Measurements from ENCODE around the gene LY6G5B.

The LY6G5B gene

GRCh38 chr6:31677955-31678354 lies 8.2 kb downstream of the LY6G5B start:
- H3K27me3 ChIP-seq (replicated peaks; ENCODE audit: insufficient read depth, low read length) = no peaks in the 10 kb centered on the region
- H3K9me2 ChIP-seq (replicated peaks; ENCODE audit: insufficient read depth, low read length) = no peaks in the 10 kb centered on the region
- peaks cover 5% of the 10 kb centered on the region; the same call in 1 of the 2 replicates for H3F3A ChIP-seq (ENCODE audit: insufficient read depth, low read length)
- H3K36me3 ChIP-seq (replicated peaks; ENCODE audit: insufficient read depth, low read length) = no peaks in the 10 kb centered on the region
- H3K79me2 ChIP-seq (ENCODE audit: low read length) = no peaks in the 10 kb centered on the region
- no peak overlapping the region for H3K4me2 ChIP-seq (ENCODE audit: low read depth, low read length)
- no peak overlapping the region for H3K27ac ChIP-seq (ENCODE audit: low read length)
- H3K9ac ChIP-seq (ENCODE audit: low read length) = no peak overlapping the region
- H2AFZ ChIP-seq (ENCODE audit: low read length) = no peak overlapping the region
- no peaks in the 10 kb centered on the region; the same call in 1 of the 2 replicates for H3K4me1 ChIP-seq (ENCODE audit: low read length)
- TF ChIP-seq EZH2phosphoT487 (IDR thresholded peaks at IDR 0.05; ENCODE audit: low read length) (no peak), EZH2 (optimal IDR thresholded peaks at IDR 0.05; ENCODE audit: low read depth, low read length) (no peak)
- TF ChIP-seq, protein P1, sequence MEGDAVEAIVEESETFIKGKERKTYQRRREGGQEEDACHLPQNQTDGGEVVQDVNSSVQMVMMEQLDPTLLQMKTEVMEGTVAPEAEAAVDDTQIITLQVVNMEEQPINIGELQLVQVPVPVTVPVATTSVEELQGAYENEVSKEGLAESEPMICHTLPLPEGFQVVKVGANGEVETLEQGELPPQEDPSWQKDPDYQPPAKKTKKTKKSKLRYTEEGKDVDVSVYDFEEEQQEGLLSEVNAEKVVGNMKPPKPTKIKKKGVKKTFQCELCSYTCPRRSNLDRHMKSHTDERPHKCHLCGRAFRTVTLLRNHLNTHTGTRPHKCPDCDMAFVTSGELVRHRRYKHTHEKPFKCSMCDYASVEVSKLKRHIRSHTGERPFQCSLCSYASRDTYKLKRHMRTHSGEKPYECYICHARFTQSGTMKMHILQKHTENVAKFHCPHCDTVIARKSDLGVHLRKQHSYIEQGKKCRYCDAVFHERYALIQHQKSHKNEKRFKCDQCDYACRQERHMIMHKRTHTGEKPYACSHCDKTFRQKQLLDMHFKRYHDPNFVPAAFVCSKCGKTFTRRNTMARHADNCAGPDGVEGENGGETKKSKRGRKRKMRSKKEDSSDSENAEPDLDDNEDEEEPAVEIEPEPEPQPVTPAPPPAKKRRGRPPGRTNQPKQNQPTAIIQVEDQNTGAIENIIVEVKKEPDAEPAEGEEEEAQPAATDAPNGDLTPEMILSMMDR (IDR thresholded peaks at IDR 0.05; ENCODE audit: low read length) = no peak
- no peaks in the 10 kb centered on the region for H3K9me3 ChIP-seq (replicated peaks; ENCODE audit: insufficient read depth, low read length)
- DNase-seq = no peak
- no peak overlapping the region for H3K4me3 ChIP-seq (ENCODE audit: low read length)
- H4K20me1 ChIP-seq (ENCODE audit: insufficient read depth, low read length) = no peaks in the 10 kb centered on the region

DNA sequence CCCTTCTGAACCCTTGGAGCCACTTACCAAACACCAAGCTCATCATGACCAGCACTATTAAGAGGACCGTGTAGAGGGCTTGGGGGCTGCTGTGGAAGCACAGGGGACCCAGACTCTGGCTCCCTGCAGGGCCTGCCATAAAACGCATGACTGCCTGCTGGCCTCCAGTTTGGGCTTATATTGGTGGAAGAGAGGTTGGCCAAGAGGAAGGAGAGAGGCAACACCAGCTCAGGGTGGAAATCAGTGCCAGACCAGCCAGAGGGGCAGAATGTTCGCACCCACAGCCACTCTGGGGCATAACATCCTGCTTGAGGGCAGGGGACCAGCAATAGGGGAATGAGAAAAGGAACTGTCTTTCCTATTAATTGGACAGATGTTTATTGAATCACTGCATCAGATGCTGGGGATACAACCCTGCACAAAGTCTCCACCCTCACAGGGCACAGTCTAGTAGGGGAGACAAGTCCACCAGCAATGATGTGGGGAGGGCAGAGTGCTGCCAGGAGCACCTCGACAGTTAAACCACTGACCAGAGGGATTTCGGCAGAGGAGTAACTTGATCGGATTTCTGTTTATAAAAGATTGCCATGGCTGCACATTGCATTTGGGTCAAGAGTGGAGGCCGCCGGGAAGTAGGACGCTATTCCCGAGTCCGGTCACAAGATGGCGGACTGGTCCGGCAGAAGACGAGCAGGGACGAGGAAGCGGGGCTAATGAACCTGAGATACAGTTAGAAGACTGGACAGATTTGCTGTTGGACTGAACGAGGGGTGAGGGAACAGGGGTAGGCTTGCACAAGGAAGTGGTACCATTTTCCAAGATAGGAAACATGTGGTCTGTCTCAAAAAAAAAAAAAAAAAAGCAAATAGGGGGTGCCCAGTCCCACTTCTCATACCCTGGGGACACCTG lies 10.7 kb downstream of the LY6G5B start, which contains the start of gene LY6G5C:
LY6G5C (minus strand) TSS at position 842 of the 909 bp plus-strand sequence; CDS start at position 148, 694 bp downstream.
- Histone ChIP-seq H4K20me1 (ENCODE audit: insufficient read depth, low read length) (no peaks in the 10 kb centered on the region), H3K36me3 (replicated peaks; ENCODE audit: insufficient read depth, low read length) (no peaks in the 10 kb centered on the region), H3K4me2 (ENCODE audit: low read depth, low read length) (peak within 1 kb of the TSS; percentile 93), H2AFZ (ENCODE audit: low read length) (peak within 1 kb of the TSS; percentile 94), H3F3A (ENCODE audit: insufficient read depth, low read length) (peaks cover 5% of the 10 kb centered on the region; the same call in 1 of the 2 replicates), H3K79me2 (ENCODE audit: low read length) (no peaks in the 10 kb centered on the region), H3K9me2 (replicated peaks; ENCODE audit: insufficient read depth, low read length) (no peaks in the 10 kb centered on the region), H3K4me1 (ENCODE audit: low read length) (no peaks in the 10 kb centered on the region; the same call in 1 of the 2 replicates), H3K27me3 (replicated peaks; ENCODE audit: insufficient read depth, low read length) (no peaks in the 10 kb centered on the region), H3K4me3 (ENCODE audit: low read length) (peak within 1 kb of the TSS; percentile 63), H3K9me3 (replicated peaks; ENCODE audit: insufficient read depth, low read length) (no peaks in the 10 kb centered on the region), H3K27ac (ENCODE audit: low read length) (no peak within 1 kb of the TSS), H3K9ac (ENCODE audit: low read length) (peak within 1 kb of the TSS; percentile 58; the same call in 1 of the 2 replicates)
- TF ChIP-seq, protein P1 (IDR thresholded peaks at IDR 0.05; ENCODE audit: low read length) = peak; percentile 64
- no peak for TF ChIP-seq EZH2phosphoT487 (IDR thresholded peaks at IDR 0.05; ENCODE audit: low read length)
- TF ChIP-seq EZH2 (optimal IDR thresholded peaks at IDR 0.05; ENCODE audit: low read depth, low read length) = no peak
- peak; percentile 65 for DNase-seq

GRCh38 chr6:31681135-31681671 lies 11.4 kb downstream of the LY6G5B start:
- Histone ChIP-seq H3K36me3 (replicated peaks; ENCODE audit: insufficient read depth, low read length) (no peaks in the 10 kb centered on the region), H3K9me3 (replicated peaks; ENCODE audit: insufficient read depth, low read length) (no peaks in the 10 kb centered on the region), H2AFZ (ENCODE audit: low read length) (peak overlapping the region; percentile 94), H3K4me2 (ENCODE audit: low read depth, low read length) (peak overlapping the region; percentile 93), H3K4me1 (ENCODE audit: low read length) (no peaks in the 10 kb centered on the region; the same call in 1 of the 2 replicates), H3K9me2 (replicated peaks; ENCODE audit: insufficient read depth, low read length) (no peaks in the 10 kb centered on the region), H3K4me3 (ENCODE audit: low read length) (peak overlapping the region; percentile 63), H3K79me2 (ENCODE audit: low read length) (no peaks in the 10 kb centered on the region), H3K27me3 (replicated peaks; ENCODE audit: insufficient read depth, low read length) (no peaks in the 10 kb centered on the region), H3F3A (ENCODE audit: insufficient read depth, low read length) (no peaks in the 10 kb centered on the region), H3K27ac (ENCODE audit: low read length) (no peak overlapping the region), H3K9ac (ENCODE audit: low read length) (peak overlapping the region; percentile 58; the same call in 1 of the 2 replicates), H4K20me1 (ENCODE audit: insufficient read depth, low read length) (no peaks in the 10 kb centered on the region)
- no peak for TF ChIP-seq EZH2phosphoT487 (IDR thresholded peaks at IDR 0.05; ENCODE audit: low read length)
- TF ChIP-seq, protein P1 (IDR thresholded peaks at IDR 0.05; ENCODE audit: low read length) = no peak; the same call in 1 of the 2 replicates
- no peak for TF ChIP-seq EZH2 (optimal IDR thresholded peaks at IDR 0.05; ENCODE audit: low read depth, low read length)
- DNase-seq = peak; percentile 23
